HG03095 (cell line): ENCODE results near the gene MKRN3.
"Not testable (repeated sequence)": the region's sequence is repeated elsewhere in the genome, so short reads cannot be mapped to it uniquely, and the experiment has no call there.

Source experiments
- ATAC-seq: cut with Tn5 transposase; IDR thresholded peaks from one replicate; pipeline ENCODE4 v1.9.1; 2021; ENCODE audit warnings: moderate library complexity; ENCODE audit not compliant: unreplicated experiment

Gene MKRN3

DNA sequence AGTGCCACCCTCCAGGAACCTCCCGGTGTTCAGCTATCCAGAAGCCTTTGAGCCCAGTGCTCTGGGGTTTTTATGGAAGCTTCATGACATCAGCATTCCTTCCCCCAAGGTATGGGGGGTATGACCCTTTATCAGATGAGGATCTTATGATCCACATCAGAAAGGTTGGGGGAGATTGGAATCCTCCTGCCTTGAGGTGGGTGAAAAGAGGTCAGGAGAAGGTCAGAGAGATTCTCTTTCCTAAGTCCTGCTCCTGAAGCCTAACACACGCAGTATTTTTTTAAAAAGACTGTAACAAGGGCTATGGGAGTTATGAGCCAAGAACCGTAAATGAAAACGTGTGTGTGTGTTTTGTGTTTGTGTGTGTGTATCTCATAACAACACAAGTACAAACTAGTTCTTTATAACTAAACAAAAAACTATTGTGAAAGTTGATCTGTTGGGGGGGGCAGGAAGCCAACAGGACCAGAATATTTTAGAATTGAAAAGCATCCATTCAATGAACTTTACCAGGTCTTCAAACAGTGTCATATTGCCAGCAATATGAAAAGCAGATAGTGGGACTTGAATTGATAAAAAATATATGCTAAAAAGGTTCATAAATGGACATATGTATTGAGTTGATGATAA, 13.2 kb downstream of the MKRN3 start:
- ATAC-seq, result no peak

DNA sequence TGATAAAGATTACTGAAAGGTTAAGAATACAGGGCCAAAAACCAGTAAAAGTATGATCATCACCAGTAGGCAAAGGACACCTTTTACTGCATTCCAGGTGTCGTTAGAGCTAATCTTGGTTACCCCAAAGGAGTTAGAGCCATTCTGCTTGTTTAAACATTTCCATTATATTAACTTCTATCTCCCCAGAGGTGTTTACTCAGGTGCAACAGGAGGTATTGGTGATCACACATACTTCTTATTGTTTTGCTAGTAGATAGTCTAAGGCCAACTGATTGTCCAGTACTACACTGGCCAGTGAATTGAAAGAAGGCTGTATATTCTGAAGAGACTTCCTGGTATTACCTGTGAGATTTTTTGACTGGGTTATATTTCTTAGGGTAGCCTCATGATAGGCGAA, 22.8 kb downstream of the MKRN3 start:
- ATAC-seq, result no peak

DNA sequence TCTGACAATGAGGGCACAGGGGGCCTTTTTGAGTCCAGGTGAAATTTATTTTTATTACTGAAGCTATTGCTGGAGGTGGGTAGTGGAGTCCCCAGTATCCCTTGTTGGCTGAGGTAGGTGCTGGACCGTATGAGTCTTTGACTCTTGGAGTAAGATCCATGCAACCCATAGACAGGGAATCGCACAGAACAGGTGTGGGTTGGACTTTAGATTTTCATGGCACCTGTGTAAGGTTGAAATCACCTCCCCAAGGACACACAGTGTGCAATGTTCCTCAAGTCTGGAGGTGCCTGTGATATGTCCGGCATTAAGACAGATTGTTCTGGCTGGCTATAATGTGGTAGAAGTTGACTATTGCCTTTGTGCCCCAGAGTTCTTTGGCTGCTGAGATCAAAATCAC, 23.5 kb downstream of the MKRN3 start:
- no peak for ATAC-seq

DNA sequence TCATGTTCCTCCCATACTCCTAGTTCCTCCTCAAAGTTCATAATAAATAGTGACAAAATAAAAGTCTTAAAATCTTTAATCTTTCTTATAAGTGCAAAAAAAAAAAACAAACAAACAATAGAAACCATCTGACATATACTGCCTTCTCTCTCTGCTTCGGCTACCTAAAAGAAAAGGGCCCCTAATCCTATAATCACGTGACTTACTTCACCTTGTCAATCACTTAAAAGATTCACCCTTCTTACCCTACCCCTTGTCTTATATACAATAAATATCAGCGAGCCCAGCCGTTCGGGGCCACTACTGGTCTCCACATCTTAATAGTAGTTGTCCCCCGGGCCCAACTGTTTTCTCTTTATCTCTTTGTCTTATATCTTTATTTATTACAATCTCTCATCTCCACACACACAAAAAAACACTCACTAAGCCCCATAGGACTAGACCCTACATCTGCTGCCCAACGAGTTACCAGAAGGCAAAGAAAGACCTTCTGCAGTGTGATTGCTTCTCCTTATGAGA, 28.8 kb downstream of the MKRN3 start:
- ATAC-seq, result no peak

GRCh38 chr15:23595368-23595767, 29.9 kb downstream of the MKRN3 start:
- ATAC-seq, result no peak

GRCh38 chr15:23596736-23597135, 31.3 kb downstream of the MKRN3 start:
- no peak for ATAC-seq

- ATAC-seq, result not testable (repeated sequence)
These were observed 31.8 kb downstream of the MKRN3 start for GRCh38 chr15:23597278-23597677.

DNA sequence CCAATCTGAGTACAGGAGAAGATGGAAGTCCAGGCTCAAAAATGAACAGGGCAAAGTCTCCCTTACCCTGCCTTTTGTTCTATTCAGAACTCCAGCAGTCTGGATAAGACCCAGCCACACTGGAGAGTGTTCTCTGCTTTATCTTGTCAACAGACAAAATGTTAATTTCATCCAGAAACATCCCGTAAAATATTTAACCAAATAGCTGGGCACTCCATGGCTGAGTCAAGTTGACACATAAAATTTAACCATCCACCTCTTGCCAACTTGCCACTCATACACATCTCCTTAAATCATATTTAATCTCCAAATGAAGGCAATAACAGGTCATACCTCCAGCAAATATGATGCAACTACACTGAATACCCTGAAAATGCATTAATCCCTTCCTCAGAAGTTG, 33.6 kb downstream of the MKRN3 start:
- ATAC-seq, result no peak

DNA sequence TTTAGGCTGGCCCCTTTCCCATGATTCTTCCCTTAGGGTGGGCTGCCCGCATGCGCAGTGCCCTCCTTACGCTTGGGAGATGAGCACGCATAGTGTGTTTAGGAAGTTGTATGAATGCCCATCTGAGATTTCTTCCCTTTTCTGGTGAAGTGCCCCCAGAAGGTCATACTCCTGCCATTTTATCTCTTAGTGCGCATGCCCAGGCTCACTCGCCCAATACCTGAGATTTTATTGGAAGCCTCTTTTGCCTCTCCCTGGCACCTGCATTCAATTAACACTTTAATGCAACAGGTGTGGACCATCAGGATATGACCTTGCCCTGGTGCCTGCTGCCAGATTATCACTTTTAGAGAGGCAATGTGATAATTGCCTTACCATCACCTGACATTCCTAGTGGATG, 36.6 kb downstream of the MKRN3 start:
- ATAC-seq, result no peak

- ATAC-seq, result no peak
These were observed 40.8 kb downstream of the MKRN3 start for GRCh38 chr15:23606226-23606625.

- no peak for ATAC-seq
These were observed 51.1 kb downstream of the MKRN3 start for GRCh38 chr15:23616536-23616935.
